Measurements from ENCODE around the gene C1QTNF12. TPM values are rescaled to one million over a fixed set of nuclear protein-coding genes. Genes with fewer than 3 reads are reported as not detected.

The C1QTNF12 gene
- polyA plus RNA-seq, 1 experiment: 0.21 TPM

DNA sequence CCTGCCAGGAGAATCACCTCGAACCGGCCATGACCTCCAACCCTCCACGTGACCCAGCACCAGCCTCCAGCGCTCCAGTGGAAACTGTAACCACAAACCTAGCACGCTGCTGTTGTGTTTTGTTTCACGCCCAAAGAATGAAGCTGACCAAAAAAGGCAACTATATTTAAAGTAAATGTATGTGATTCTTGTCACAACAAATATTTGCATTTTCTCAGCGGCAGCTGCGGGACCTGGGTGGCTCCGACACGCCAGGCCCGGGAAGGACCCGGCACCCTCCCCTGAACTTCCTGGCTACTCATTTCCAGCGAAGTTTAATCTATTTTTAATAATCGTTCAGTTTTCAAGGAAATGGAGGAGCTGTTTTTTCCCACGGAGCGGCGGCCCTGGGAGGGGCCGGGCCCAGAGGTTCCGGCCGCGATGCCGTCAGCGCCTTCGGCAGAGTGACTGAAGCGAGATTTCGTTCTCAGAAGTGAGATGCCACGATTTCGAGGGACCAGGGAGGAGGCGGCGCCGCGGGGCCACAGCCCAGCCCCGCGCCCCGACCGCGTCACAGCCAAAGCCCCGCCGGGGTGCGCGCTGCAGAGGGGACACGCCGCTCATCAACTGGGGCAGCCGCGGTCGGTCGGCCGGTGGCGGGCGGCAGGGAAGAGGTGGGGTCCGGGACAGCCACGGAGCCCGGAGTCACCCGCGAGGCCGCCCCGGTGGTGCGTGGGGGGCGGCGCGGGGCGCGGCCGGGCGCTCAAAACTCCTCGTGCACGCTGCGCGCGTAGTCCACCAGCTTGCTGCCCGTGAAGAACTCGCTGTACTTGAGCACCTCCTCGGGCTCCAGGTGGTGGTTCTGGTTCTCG, 29.5 kb downstream of the C1QTNF12 start:
- H3K27me3 ChIP-seq (ENCODE audit: control insufficient read depth, insufficient read depth, low read length): no peaks in the 10 kb centered on the region
- no peak overlapping the region for H3K4me3 ChIP-seq (ENCODE audit: low read depth, low read length)
- ChIA-PET CTCF (no interaction called here), POLR2A (interaction anchor here (0.6 kb wide), 1 partner anchor 120 kb away, joined by 4 read pairs; no protein-coding TSS in a partner anchor)
- TF ChIP-seq, protein P1, sequence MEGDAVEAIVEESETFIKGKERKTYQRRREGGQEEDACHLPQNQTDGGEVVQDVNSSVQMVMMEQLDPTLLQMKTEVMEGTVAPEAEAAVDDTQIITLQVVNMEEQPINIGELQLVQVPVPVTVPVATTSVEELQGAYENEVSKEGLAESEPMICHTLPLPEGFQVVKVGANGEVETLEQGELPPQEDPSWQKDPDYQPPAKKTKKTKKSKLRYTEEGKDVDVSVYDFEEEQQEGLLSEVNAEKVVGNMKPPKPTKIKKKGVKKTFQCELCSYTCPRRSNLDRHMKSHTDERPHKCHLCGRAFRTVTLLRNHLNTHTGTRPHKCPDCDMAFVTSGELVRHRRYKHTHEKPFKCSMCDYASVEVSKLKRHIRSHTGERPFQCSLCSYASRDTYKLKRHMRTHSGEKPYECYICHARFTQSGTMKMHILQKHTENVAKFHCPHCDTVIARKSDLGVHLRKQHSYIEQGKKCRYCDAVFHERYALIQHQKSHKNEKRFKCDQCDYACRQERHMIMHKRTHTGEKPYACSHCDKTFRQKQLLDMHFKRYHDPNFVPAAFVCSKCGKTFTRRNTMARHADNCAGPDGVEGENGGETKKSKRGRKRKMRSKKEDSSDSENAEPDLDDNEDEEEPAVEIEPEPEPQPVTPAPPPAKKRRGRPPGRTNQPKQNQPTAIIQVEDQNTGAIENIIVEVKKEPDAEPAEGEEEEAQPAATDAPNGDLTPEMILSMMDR (IDR thresholded peaks at IDR 0.05; ENCODE audit: low read depth, low read length): no peak
- no peak for DNase-seq (ENCODE audit: low read depth, low spot score)
- peaks cover 14% of the 10 kb centered on the region; the same call in 1 of the 2 replicates for H3K9me3 ChIP-seq (ENCODE audit: control insufficient read depth, insufficient read depth, low read length)
- H3K27ac ChIP-seq (ENCODE audit: low read depth, low read length): no peak overlapping the region

DNA sequence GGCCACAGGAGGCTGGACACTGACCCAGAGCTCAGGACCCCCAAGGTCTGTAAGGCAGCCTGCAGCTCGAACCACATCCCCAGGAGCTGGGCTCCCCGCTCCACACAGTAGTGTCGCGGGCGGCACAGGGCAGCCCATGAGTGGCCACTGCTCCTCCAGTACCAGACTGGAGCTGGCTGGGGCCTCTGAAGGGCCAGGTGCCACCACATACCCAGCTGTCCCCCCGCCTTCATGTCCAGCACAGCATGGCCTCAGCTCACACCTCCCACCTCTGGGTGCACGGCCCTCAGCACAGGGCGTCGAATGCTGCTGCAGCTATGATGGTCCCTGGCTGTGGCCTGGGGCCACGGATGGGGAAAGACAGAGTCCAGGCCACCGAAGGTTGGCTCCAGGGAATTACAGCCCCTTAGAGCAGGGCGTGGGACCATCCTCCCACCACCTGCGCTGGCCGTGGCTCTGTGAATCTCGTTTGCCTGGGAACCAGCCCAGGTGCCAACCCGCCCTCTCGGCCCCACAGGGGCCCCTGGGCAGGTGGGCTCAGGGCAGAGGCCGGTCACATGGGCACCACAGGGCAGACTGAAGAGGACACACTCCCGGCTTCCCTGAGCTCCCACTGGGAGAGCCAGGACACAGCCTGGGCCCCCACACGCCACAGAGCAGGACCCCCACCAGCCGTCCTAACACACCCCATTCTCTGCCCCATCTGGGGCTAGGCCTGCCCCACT, 30.5 kb downstream of the C1QTNF12 start:
- no peaks in the 10 kb centered on the region for H3K27me3 ChIP-seq (ENCODE audit: control insufficient read depth, insufficient read depth, low read length)
- no peak overlapping the region for H3K4me3 ChIP-seq (ENCODE audit: low read depth, low read length)
- TF ChIP-seq, protein P1 (IDR thresholded peaks at IDR 0.05; ENCODE audit: low read depth, low read length): no peak
- no peak for DNase-seq (ENCODE audit: low read depth, low spot score)
- CTCF ChIA-PET: interaction anchor here (0.6 kb wide), 1 partner anchor 15 kb away, joined by 3 read pairs; no protein-coding TSS in a partner anchor
- POLR2A ChIA-PET: no interaction called here
- H3K27ac ChIP-seq (ENCODE audit: low read depth, low read length): no peak overlapping the region
- peaks cover 14% of the 10 kb centered on the region; the same call in 1 of the 2 replicates for H3K9me3 ChIP-seq (ENCODE audit: control insufficient read depth, insufficient read depth, low read length)

DNA sequence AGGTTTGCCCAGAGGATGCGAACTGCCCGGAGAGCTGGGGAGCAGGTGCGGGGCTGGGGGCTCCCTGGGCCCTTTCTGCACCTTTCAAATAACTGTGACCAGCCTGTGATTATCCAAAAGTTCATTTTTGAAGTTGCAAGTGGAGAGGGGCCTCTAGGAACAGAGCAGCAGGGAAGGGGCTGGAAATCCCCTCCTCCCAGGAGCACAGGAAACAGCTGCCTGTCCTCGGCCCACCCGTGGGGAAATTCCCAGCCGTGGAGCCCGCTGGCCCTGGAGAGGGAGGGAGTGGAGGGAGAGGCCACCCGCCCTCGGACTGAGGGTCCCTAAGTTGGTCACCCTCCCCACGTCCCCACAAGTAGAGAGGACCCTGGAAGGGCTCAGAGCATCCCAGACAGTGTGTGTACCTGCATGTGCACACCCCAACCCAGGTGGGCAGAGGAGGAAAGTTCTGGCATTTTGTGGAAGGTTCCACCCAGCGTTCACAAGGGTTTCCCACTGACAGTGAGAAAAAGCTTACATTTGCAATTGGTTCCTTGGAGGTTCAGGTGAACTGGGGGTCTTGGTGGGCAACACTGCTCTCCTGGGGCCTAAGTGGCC, 31.3 kb downstream of the C1QTNF12 start:
- no peak for DNase-seq (ENCODE audit: low read depth, low spot score)
- no peak overlapping the region for H3K4me3 ChIP-seq (ENCODE audit: low read depth, low read length)
- H3K27ac ChIP-seq (ENCODE audit: low read depth, low read length): no peak overlapping the region
- TF ChIP-seq, protein P1 (IDR thresholded peaks at IDR 0.05; ENCODE audit: low read depth, low read length): no peak
- ChIA-PET POLR2A (interaction anchor here (0.7 kb wide), 1 partner anchor 386 kb away, joined by 3 read pairs; no protein-coding TSS in a partner anchor), CTCF (interaction anchor here (0.6 kb wide), 1 partner anchor 16 kb away, joined by 3 read pairs; no protein-coding TSS in a partner anchor)
- peaks cover 14% of the 10 kb centered on the region; the same call in 1 of the 2 replicates for H3K9me3 ChIP-seq (ENCODE audit: control insufficient read depth, insufficient read depth, low read length)
- no peaks in the 10 kb centered on the region for H3K27me3 ChIP-seq (ENCODE audit: control insufficient read depth, insufficient read depth, low read length)

DNA sequence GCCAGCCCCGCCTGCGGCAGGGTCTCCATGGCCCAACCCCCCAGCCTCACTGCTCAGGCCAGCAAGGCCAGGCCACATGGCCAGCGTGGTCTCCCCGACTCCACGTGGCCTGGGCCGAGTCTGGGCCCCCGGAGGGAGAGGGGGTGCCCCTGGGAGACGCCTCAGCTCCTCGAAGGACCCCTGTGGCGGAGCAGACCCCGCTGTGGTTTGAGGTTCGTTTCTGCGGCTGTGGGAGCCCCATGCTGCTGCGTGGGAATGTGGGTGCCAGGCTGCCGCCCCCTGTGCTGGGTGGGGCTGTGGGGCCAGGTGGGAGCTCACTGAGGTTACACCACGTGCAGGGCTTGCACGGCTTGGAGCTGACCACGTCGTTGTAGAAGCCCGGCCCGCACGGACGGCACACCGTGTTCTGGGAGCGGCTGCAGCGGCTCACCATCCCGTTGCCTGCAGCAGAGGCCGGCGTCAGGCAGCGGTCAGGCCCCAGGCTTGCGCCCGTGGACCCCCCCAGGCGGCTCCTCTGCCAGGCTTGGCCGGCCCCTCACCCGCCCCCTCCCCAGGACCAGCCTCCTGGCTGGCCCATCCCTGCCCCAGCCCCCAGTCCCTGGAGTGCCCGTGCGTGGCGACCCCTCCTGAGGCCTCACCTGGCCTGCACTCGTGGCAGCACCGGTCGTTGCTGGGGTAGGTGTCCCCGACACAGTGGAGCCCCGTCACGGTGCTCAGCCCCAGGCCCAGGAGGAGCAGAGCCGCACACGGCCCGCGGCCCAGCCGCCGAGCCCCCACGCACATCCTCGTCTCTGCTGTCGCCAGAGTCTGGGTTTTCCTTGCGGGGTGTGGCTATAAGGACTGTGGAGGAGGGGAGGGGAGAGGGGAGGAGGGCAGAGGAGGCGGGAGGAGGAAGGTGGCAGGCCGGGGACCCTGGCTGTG, 32.9 kb downstream of the C1QTNF12 start, which contains the start of gene TNFRSF4:
Gene TNFRSF4 (minus strand): TSS at position 809 of the 921 bp plus-strand sequence. CDS start 26 bp downstream, at position 783.
- CTCF ChIA-PET: no interaction called here
- POLR2A ChIA-PET: no interaction called here
- peaks cover 11% of the 10 kb centered on the region; the same call in 1 of the 2 replicates for H3K9me3 ChIP-seq (ENCODE audit: control insufficient read depth, insufficient read depth, low read length)
- no peak for DNase-seq (ENCODE audit: low read depth, low spot score)
- H3K27ac ChIP-seq (ENCODE audit: low read depth, low read length): no peak within 1 kb of the TSS
- no peaks in the 10 kb centered on the region for H3K27me3 ChIP-seq (ENCODE audit: control insufficient read depth, insufficient read depth, low read length)
- TF ChIP-seq, protein P1 (IDR thresholded peaks at IDR 0.05; ENCODE audit: low read depth, low read length): no peak
- no peak within 1 kb of the TSS for H3K4me3 ChIP-seq (ENCODE audit: low read depth, low read length)
